Sigmoid colon (tissue), 4 donors: ENCODE results near the gene FAM168A.

ENCODE experiments used
- EP300 ChIP-seq, 4 donors: sonication (generic); formaldehyde crosslinking; IDR thresholded peaks; one replicate each; pipeline ENCODE4 v1.6.1; 2017; ENCODE audit warnings: antibody characterized with exemption in 4 of 4
- POLR2A ChIP-seq, 2 donors: fragments of 450-650 bp; IDR thresholded peaks; one replicate each; pipeline ENCODE4 v1.6.1; 2016; ENCODE audit warnings: antibody characterized with exemption in 2 of 2, mild to moderate bottlenecking in 2 of 2, moderate library complexity in 2 of 2

DNA sequence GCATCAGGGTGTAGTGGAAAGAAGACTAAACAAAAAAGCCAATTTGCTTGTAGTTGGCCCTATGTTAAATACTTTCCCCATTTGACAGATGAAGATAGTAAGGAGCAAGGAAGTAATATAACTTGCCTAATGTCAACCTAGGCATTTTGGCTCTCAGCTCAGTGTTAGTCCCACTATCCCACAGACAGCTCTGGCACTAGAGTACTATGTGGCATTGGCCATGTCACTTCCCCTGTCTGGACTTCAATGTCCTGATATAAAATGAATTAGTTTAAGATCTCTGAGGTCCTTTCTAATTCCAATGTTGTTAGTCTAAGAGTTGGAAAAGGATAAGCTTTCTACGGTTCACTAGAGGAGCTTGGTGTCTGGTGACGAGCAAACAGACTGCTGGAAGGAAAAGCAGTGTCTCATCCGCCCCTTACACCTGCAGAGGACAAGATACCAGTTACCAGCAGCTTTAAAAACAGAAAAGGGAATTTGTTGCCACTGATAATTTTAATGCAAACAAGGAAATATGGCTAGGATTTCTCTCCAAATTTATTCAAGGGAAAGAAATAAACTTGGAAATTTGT lies 129.2 kb downstream of the FAM168A start:
- TF ChIP-seq EP300 (IDR thresholded peaks at IDR 0.05) (no peak), POLR2A (IDR thresholded peaks at IDR 0.05) (no peak)
